CD4-positive, alpha-beta T cell treated with Interleukin-15 for 1 hour (primary cell): ENCODE data around the gene SMURF1.

Experiments
- DNase-seq: peaks from one replicate; pipeline ENCODE4 v3.0.0-alpha.2; 2020

Gene SMURF1

DNA sequence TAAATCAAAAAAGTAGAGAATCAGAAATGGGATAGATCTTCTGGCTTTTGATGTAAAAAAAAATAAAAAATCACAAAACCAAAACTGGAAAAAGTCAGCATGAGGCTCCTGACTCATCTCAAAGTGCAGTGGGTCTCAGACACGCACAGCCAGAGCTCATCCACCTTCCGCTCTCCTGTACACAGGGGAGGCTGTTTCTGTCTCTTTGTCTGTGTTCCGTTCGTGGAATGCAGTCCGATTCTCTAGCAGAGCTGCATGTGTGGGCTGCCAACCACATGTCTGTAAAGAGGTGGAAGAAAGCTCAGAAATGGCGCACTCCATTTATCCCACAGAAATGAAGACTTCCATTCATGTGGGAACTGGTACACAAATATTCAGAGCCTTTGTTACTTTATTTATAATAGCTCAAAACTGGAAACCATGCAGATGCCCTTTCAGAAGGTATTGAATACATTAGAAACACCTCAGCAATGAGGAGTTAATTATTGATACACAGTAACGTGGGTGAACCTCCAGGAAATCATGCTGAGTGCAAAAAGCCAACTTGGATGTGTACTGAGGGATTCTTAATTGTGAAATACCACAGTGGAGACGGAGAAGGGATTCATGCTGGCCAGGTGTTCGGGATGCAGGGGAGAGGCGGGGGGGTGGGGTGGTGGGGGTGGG is 142.3 kb downstream of the SMURF1 start:
- DNase-seq, result no peak

GRCh38 chr7:99000904-99001465 is 142.9 kb downstream of the SMURF1 start:
- no peak for DNase-seq

DNA sequence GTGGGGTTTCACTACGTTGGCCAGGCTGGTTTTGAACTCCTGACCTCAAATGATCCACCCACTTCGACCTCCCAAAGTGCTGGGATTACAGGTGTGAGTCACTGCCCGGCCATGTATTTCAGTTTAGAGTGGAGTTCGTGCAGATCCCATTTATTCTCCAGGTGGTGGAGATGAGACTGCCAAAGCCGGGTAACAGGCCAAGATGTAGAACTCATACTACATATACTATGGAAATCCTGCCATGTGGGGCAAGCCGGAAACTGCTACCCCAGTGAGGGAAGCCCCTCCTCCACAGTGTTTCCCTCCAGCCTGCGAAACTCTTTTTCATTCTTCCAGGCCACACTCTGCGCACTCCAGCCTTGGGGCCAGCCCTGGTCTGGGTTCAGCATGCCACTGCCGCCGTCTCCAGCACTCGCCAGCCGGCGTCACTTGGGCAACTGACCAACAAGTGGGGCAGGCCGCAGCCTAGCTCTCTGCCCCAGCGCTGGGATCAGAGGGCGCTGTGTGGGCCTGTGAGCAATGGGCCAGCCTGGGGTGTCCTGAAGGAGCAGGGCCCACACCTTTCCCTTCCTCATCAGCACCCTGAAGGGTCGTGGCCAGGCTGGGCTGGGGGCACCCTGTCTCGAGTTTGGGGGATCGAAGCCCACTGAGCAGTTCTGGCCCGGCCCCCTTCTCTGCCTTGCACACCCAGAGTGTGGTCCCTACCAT is 143.6 kb downstream of the SMURF1 start:
- DNase-seq, result no peak

DNA sequence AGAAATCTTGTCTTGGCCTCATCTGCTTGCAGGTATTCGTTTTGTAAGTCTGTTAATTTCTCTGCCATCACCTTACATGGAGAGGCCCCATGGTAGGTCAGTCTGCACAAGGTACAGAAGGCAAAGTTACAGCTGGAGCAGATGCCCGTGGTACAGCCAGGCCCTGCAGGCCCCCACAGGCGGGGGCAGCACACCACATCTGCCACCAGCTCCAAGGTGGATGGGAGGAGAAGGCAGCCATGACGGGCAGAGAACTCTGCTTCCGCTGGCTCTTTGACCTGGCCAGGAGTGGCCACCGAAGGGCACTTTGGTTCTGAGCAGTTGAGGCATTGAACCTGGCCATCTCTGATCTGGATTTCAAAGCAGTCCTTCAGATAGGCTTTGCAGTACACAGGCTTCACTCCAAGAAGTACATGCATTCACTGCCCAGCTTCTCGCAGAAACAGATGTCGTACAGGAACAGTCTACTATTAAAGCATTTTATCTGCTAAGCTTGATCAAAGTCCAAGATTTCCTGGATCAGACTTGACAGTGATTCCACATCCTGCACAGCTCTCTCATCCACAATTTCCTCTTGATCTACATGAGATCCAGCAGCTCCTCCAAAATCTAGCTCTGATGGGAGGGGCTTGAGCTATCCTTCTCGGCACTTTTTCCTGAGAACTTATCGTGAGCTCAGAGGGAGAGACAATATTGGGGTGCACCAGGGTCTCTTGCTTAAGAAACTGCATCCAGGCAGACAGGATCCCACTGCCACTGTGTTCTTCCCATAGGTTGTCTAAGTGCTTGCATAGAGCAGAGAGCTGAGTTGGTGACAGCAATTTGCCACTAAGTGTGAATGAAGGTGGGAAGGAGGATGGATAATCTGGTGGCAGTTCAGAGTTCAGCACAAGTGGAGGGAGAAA is 144.8 kb downstream of the SMURF1 start:
- no peak for DNase-seq

- DNase-seq, result no peak
Measured at GRCh38 chr7:98997846-98998245, 146.1 kb downstream of the SMURF1 start.

- no peak for DNase-seq
Measured at GRCh38 chr7:98996150-98996552, 147.8 kb downstream of the SMURF1 start.

GRCh38 chr7:98995523-98996149 is 148.3 kb downstream of the SMURF1 start:
- no peak for DNase-seq

DNA sequence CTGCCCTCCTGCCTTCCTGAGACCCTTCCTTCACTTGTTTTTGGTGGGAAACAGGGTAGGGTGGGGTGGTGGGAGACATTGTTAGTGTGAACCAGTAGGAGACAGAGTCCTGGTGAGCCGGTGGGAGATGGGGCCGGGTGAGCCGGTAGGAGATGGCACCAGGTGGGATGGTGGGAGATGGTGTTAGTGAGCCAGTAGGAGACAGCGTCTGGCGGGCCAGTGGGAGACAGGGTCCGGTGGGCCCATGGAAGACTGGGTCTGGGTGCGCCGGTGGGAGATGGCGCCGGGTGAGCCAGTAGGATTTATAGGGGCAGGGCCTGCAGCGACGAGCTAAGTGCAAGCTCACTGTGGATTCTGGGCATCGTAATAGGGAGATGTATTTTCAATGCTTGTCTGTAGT is 148.8 kb downstream of the SMURF1 start:
- no peak for DNase-seq

DNA sequence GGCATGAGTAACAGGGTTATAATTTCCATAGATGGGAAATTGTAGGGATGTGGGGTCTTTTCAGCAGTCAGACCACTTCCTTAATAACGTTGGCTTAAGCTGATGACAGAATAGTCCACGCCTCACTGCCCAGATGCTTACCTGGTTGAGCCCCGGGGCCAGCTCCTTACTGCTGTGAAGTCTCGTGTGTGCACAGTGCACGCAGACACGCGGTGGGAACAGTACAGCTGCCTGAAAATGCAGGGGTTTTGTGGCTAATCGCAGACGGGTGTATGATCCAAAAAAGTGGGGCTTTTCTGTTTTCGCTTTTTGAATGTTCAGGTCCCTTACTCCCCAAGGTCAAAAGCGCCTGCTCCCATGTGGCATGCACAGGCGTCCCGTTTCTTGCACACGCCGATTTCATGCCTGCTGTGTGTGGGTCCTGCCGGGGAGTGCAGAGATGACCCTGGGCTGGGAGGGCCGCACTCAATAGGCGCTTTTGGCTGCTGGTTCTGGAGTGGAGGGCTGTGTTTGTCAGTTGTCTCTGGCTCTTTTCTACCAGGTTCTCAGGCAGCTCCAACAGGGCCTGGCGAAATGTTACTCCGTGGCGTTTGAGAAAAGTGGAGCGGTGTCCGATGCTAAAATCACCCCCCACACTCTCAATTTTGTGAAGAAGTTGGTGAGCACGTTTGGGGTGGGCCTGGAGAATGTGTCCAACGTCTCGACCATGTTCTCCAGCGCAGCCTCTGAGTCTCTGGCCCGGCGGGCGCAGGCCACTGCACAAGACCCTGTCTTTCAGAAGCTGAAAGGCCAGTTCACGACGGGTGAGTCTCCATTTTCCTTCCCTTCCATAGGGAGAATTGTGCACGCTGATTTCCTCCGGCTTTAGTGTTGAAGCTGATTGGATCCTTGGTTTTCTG is 149.6 kb downstream of the SMURF1 start:
- no peak for DNase-seq

- DNase-seq, result no peak
Measured at GRCh38 chr7:98993024-98993897, 150.6 kb downstream of the SMURF1 start.

- DNase-seq, result no peak
Measured at GRCh38 chr7:98992076-98992475, 151.8 kb downstream of the SMURF1 start.

- DNase-seq, result no peak
Measured at GRCh38 chr7:98991141-98991540, 152.8 kb downstream of the SMURF1 start.

- no peak for DNase-seq
Measured at GRCh38 chr7:98990356-98990755, 153.6 kb downstream of the SMURF1 start.

- DNase-seq, result no peak
Measured at GRCh38 chr7:98988641-98989040, 155.3 kb downstream of the SMURF1 start.

DNA sequence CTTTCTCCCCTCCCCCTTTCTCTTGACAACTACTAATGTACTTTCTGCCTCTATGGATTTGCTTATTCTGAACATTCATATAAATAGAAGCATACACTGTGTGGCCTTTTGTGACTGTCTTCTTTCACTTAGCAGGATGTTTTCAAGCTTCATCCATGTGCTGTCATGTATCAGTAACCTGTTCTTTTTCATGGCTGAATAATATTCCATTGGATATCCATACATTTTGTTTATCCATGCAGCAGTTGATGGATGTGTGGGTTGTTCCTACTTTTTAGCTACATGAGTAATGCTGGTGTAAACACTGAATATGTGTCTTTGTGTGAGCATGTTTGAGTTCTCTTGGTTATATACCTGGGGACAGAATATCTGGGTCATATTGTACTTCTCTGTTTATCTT is 158.0 kb downstream of the SMURF1 start:
- no peak for DNase-seq

DNA sequence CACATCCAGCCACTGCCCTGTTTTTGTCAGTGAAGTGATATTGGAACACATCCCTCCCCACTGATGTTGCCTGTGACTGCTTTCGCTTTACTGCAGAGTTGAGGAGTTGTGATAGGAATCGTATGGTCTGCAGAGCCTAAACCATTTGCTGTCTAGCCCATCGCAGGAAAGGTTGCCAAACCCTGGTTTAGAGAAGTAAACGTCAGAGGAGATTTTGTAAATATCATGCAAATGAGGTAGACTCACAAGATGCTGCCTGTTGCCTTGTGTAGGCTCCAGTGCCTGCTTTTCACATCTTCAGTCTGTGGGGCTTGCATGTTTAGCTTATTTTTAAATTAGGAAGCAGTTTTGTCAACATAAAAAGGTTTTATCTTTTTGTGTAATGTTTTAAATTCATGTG is 158.5 kb downstream of the SMURF1 start:
- DNase-seq, result no peak

DNA sequence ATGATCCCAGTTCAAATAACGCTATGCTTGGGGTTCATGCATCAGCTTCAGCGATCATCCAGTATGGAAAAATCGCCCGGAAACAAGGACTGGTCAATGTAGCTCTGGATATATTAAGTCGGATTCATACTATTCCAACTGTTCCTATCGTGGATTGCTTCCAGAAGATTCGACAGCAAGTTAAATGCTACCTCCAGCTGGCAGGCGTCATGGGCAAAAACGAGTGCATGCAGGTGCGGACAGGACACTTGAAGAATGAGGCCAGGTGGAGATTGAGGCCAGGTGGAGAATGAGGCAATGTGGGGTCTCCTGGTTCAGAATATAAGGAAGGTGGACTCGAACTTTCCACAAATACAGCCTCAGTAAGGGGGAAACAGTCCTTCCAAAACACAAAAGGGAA is 159.8 kb downstream of the SMURF1 start:
- no peak for DNase-seq

GRCh38 chr7:98982686-98983085 is 161.2 kb downstream of the SMURF1 start:
- DNase-seq, result no peak

DNA sequence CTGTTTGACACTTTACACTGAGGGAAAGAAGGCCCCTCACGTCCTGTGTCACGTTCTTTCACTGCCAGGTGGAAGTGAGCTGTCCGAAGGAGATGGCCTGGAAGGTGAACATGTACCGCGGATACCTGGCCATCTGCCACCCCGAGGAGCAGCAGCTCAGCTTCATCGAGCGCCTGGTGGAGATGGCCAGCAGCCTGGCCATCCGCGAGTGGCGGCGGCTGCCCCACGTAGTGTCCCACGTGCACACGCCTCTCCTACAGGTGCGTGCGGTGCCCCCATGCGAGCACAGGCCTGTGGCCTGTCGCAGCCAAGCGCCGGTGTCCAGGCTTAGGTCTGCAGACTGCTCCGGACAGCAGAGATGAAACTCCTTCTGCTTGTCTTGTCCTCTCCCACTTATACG is 162.2 kb downstream of the SMURF1 start:
- DNase-seq, result no peak

GRCh38 chr7:98978672-98979071 is 165.2 kb downstream of the SMURF1 start:
- no peak for DNase-seq
